ENCODE data around the gene HOXB8. TPM values are rescaled to one million over a fixed set of nuclear protein-coding genes. Genes with fewer than 3 reads are reported as not detected.

The HOXB8 gene
- polyA plus RNA-seq, 1 donor: 44.8 TPM

GRCh38 chr17:48586355-48587258, 28.5 kb downstream of the HOXB8 start:
- DNase-seq: no peak

- DNase-seq: no peak
Measured at GRCh38 chr17:48584223-48584741, 30.8 kb downstream of the HOXB8 start.

- DNase-seq: no peak
Measured at GRCh38 chr17:48583708-48584222, 31.3 kb downstream of the HOXB8 start.

- no peak for DNase-seq
Measured at GRCh38 chr17:48582750-48583069, 32.4 kb downstream of the HOXB8 start.

- DNase-seq: no peak
Measured at GRCh38 chr17:48579760-48580554, 35.1 kb downstream of the HOXB8 start.

GRCh38 chr17:48579471-48579759, 35.7 kb downstream of the HOXB8 start:
- no peak for DNase-seq

- no peak for DNase-seq
Measured at GRCh38 chr17:48578616-48579470, 36.2 kb downstream of the HOXB8 start.

- DNase-seq: no peak
Measured at GRCh38 chr17:48577946-48578615, 37.0 kb downstream of the HOXB8 start, which contains the start of gene HOXB4. Gene HOXB4 (minus strand): TSS chr17:48578350. CDS start chr17:48578319, 31 bp downstream.

- DNase-seq: peak; percentile 94
Measured at GRCh38 chr17:48577330-48577945, 37.7 kb downstream of the HOXB8 start.

GRCh38 chr17:48576479-48577309, 38.4 kb downstream of the HOXB8 start:
- no peak for DNase-seq

- DNase-seq: no peak
Measured at GRCh38 chr17:48575673-48576478, 39.2 kb downstream of the HOXB8 start.

- no peak for DNase-seq
Measured at GRCh38 chr17:48575066-48575582, 40.0 kb downstream of the HOXB8 start.

GRCh38 chr17:48574505-48575065, 40.5 kb downstream of the HOXB8 start:
- no peak for DNase-seq

GRCh38 chr17:48571826-48572417, 43.2 kb downstream of the HOXB8 start:
- DNase-seq: no peak

- DNase-seq: peak; percentile 75
Measured at GRCh38 chr17:48571024-48571818, 43.9 kb downstream of the HOXB8 start.

GRCh38 chr17:48570325-48571023, 44.6 kb downstream of the HOXB8 start:
- no peak for DNase-seq
